NB4 (cell line): ENCODE data around the gene NLRC3.

Source experiments
- CTCF ChIP-seq: IDR thresholded peaks from one replicate; pipeline ENCODE4 v1.5.1; 2012; ENCODE audit warnings: low read depth, low read length
- POLR2A ChIP-seq: IDR thresholded peaks from 2 replicates; pipeline ENCODE4 v1.6.1; 2011; ENCODE audit warnings: mild to moderate bottlenecking; ENCODE audit not compliant: insufficient read length; ENCODE audit errors: extremely low read depth

GRCh38 chr16:3530371-3530914 is 46.8 kb downstream of the NLRC3 start:
- TF ChIP-seq POLR2A (no peak), CTCF (no peak)
